Neural cell (in vitro differentiated cells): ENCODE data around the gene SPATA2L. TPM values are rescaled to one million over a fixed set of nuclear protein-coding genes. Genes with fewer than 3 reads are reported as not detected.
A peak's percentile ranks its signal among the peaks of the same experiment; 100 is the strongest.

ENCODE experiments used
- H2AFZ ChIP-seq: fragments of 200-600, 300-800 bp; sonication (generic), shearing (Covaris generic); 2 replicates; pipeline ENCODE4 v1.6.0; 2014; ENCODE audit warnings: low read depth, mild to moderate bottlenecking, antibody characterized with exemption, low read length, moderate library complexity
- H3F3A ChIP-seq: fragments of 200-600 bp; shearing (Covaris generic); 2 replicates; pipeline ENCODE4 v1.6.1; 2016; ENCODE audit warnings: mild to moderate bottlenecking, moderate library complexity, mixed read lengths, antibody characterized with exemption, low read length; ENCODE audit not compliant: insufficient read depth, poor library complexity, severe bottlenecking
- H3K27ac ChIP-seq: fragments of 200-600, 300-800 bp; sonication (generic), shearing (Covaris generic); 2 replicates; pipeline ENCODE4 v1.5.1; 2014; ENCODE audit warnings: mild to moderate bottlenecking, low read length, moderate library complexity
- H3K27me3 ChIP-seq: fragments of 300-800, 200-600 bp; sonication (generic), shearing (Covaris generic); 2 replicates; pipeline ENCODE4 v1.6.0; 2014; ENCODE audit warnings: mild to moderate bottlenecking, low read depth, low read length, moderate library complexity; ENCODE audit not compliant: insufficient read depth
- H3K36me3 ChIP-seq: fragments of 300-800, 200-600 bp; sonication (generic), shearing (Covaris generic); 2 replicates; pipeline ENCODE4 v1.5.1; 2014; ENCODE audit warnings: mild to moderate bottlenecking, antibody characterized with exemption, low read length, moderate library complexity; ENCODE audit not compliant: insufficient read depth
- H3K4me2 ChIP-seq: fragments of 300-800, 200-600 bp; sonication (generic), shearing (Covaris generic); 2 replicates; pipeline ENCODE4 v1.6.0; 2014; ENCODE audit warnings: mild to moderate bottlenecking, low read length
- H3K4me3 ChIP-seq: fragments of 300-800, 200-600 bp; sonication (generic), shearing (Covaris generic); 2 replicates; pipeline ENCODE4 v1.5.1; 2014; ENCODE audit warnings: mild to moderate bottlenecking, low read length, moderate library complexity
- H3K79me2 ChIP-seq: fragments of 200-600 bp; shearing (Covaris generic); replicated peaks from 2 replicates; pipeline ENCODE4 v1.6.0; 2014; ENCODE audit warnings: mild to moderate bottlenecking, low read length, moderate library complexity; ENCODE audit not compliant: insufficient read depth
- H3K9ac ChIP-seq: fragments of 300-800, 200-600 bp; sonication (generic), shearing (Covaris generic); 2 replicates; pipeline ENCODE4 v1.6.1; 2016; ENCODE audit warnings: mild to moderate bottlenecking, low read length, mixed read lengths
- H3K9me2 ChIP-seq: fragments of 200-600 bp; shearing (Covaris generic); 2 replicates; pipeline ENCODE4 v1.6.1; 2016; ENCODE audit warnings: mild to moderate bottlenecking, low read length, mixed read lengths; ENCODE audit not compliant: insufficient read depth
- H3K9me3 ChIP-seq: fragments of 200-600, 300-800 bp; sonication (generic), shearing (Covaris generic); 2 replicates; pipeline ENCODE4 v1.6.1; 2016; ENCODE audit warnings: mild to moderate bottlenecking, mixed run types, low read length, moderate library complexity, mixed read lengths
- H4K20me1 ChIP-seq: fragments of 200-600 bp; shearing (Covaris generic); 2 replicates; pipeline ENCODE4 v1.6.1; 2016; ENCODE audit warnings: mild to moderate bottlenecking, mixed run types; ENCODE audit not compliant: insufficient read depth
- EP300 ChIP-seq: fragments of 450-650 bp; conservative IDR thresholded peaks from 2 replicates; pipeline ENCODE4 v1.6.1; 2014; ENCODE audit warnings: antibody characterized with exemption, mild to moderate bottlenecking, moderate library complexity; ENCODE audit not compliant: poor library complexity, severe bottlenecking
- EZH2 ChIP-seq: fragments of 200-600, 300-800 bp; shearing (Covaris generic), sonication (generic); IDR thresholded peaks from 2 replicates; pipeline ENCODE4 v1.6.1; 2014; ENCODE audit warnings: antibody characterized with exemption, low read length, borderline replicate concordance, mild to moderate bottlenecking; ENCODE audit not compliant: insufficient read depth, poor library complexity, severe bottlenecking
- MXI1 ChIP-seq: fragments of 450-650 bp; conservative IDR thresholded peaks from 2 replicates; pipeline ENCODE4 v1.6.1; 2014; ENCODE audit warnings: antibody characterized with exemption, mild to moderate bottlenecking; ENCODE audit not compliant: poor library complexity, severe bottlenecking
- RAD21 ChIP-seq: fragments of 450-650 bp; conservative IDR thresholded peaks from 2 replicates; pipeline ENCODE4 v1.6.1; 2014; ENCODE audit warnings: antibody characterized with exemption, mild to moderate bottlenecking, moderate library complexity
- REST ChIP-seq: IDR thresholded peaks from 2 replicates; pipeline ENCODE4 v1.6.1; 2012; ENCODE audit warnings: borderline replicate concordance
- SMC3 ChIP-seq: fragments of 450-650 bp; conservative IDR thresholded peaks from 2 replicates; pipeline ENCODE4 v1.6.1; 2014; ENCODE audit warnings: antibody characterized with exemption, mild to moderate bottlenecking, moderate library complexity; ENCODE audit not compliant: poor library complexity
- polyA plus RNA-seq: library from polyadenylated mRNA; depleted of rRNA; stranded (reverse); fragments of >200 nt; gene quantifications from 2 replicates; pipeline ENCODE4 v1.2.3, GENCODE V29; 2014
- TF ChIP-seq, protein P1 (sequence below): fragments of 450-650 bp; IDR thresholded peaks from 2 replicates; pipeline ENCODE4 v1.5.1; 2014; ENCODE audit warnings: antibody characterized with exemption, mild to moderate bottlenecking, moderate library complexity; ENCODE audit not compliant: poor library complexity, severe bottlenecking

SPATA2L gene
- polyA plus RNA-seq, 1 donor from 2014 or later: 39.1 TPM

GRCh38 chr16:89704281-89704680 lies 2.8 kb upstream of the SPATA2L start:
- no peaks in the 10 kb centered on the region for H3F3A ChIP-seq
- no peak for TF ChIP-seq SMC3
- no peak for TF ChIP-seq EP300
- no peaks in the 10 kb centered on the region for H3K36me3 ChIP-seq
- H3K9me3 ChIP-seq: no peaks in the 10 kb centered on the region
- H4K20me1 ChIP-seq: no peaks in the 10 kb centered on the region
- H3K9me2 ChIP-seq: no peaks in the 10 kb centered on the region
- no peak overlapping the region for H3K27ac ChIP-seq
- no peaks in the 10 kb centered on the region for H3K27me3 ChIP-seq
- no peak overlapping the region for H2AFZ ChIP-seq
- no peak overlapping the region for H3K4me2 ChIP-seq
- H3K9ac ChIP-seq: no peak overlapping the region
- no peak overlapping the region for H3K4me3 ChIP-seq
- H3K79me2 ChIP-seq: no peaks in the 10 kb centered on the region

DNA sequence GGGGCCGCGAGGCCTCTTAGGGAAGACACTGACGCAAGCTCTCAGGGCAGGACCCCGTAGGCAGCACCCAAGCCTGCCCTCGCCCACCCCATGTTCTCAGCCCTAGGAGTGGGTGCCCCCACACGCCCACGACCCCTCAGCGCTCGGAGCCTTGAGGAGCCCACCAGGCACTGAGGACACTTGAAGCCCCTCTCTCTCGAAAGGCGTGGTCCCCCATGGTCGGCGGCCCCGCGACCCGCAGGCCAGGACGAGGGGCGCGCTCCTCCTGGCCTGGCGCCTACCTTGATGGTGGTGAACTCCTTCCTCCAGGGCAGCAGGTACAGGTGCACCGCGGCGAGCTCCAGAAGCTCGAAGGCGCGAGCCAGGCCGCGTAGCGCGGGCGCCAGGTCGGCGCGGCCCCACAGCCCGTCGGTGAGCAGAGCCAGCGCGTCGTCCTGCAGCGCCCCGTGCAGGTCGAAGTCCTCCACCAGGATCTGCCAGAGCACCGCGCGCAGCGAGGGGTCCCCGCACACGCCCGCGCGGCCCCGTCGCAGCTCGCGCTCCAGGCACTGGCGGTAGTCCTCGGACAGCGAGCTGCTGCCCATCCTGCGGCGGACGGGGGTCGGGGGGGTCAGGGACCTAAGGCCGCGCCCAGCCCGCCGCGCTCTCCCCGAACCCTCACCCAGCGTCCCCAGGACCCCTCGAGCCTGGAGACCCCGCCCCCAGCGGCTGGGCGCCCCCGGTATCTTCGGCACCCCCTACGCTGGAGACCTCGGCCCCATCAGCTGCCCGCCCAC lies 668 bp downstream of the SPATA2L start:
- Histone ChIP-seq H3K9me3 (no peaks in the 10 kb centered on the region), H3K79me2 (no peaks in the 10 kb centered on the region), H3K9ac (peak overlapping the region; percentile 91), H3K27ac (peak overlapping the region; percentile 88), H3K4me3 (peak overlapping the region; percentile 96), H2AFZ (peak overlapping the region; percentile 45), H3K9me2 (no peaks in the 10 kb centered on the region), H3K36me3 (no peaks in the 10 kb centered on the region), H3F3A (no peaks in the 10 kb centered on the region), H3K27me3 (no peaks in the 10 kb centered on the region), H4K20me1 (no peaks in the 10 kb centered on the region), H3K4me2 (peak overlapping the region; percentile 77)
- TF ChIP-seq EP300 (no peak), RAD21 (peak; percentile 56), EZH2 (no peak), MXI1 (peak; percentile 17), REST (peak; percentile 5)
- TF ChIP-seq, protein P1, sequence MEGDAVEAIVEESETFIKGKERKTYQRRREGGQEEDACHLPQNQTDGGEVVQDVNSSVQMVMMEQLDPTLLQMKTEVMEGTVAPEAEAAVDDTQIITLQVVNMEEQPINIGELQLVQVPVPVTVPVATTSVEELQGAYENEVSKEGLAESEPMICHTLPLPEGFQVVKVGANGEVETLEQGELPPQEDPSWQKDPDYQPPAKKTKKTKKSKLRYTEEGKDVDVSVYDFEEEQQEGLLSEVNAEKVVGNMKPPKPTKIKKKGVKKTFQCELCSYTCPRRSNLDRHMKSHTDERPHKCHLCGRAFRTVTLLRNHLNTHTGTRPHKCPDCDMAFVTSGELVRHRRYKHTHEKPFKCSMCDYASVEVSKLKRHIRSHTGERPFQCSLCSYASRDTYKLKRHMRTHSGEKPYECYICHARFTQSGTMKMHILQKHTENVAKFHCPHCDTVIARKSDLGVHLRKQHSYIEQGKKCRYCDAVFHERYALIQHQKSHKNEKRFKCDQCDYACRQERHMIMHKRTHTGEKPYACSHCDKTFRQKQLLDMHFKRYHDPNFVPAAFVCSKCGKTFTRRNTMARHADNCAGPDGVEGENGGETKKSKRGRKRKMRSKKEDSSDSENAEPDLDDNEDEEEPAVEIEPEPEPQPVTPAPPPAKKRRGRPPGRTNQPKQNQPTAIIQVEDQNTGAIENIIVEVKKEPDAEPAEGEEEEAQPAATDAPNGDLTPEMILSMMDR: peak; percentile 66
